ENCODE measurements around the gene CEP95. TPM values are rescaled to one million over a fixed set of nuclear protein-coding genes. Genes with fewer than 3 reads are reported as not detected.

CEP95 gene
- total RNA-seq, 4 donors from 2014 or later = 18.6 to 52.0 (median 33.2) TPM

- H3K27ac ChIP-seq = no peak overlapping the region
- H3K36me3 ChIP-seq = peaks cover 0 to 98% of the 10 kb centered on the region in 2 donors
- no peaks in the 10 kb centered on the region for H3K4me1 ChIP-seq
- no peak for TF ChIP-seq EP300 (IDR thresholded peaks at IDR 0.05)
- no peak for TF ChIP-seq CTCF (IDR thresholded peaks at IDR 0.05)
- TF ChIP-seq POLR2AphosphoS5 (IDR thresholded peaks at IDR 0.05) = no peak
- no peak for TF ChIP-seq POLR2A (IDR thresholded peaks at IDR 0.05)
- H3K9me3 ChIP-seq = no peaks in the 10 kb centered on the region
- no peak for ATAC-seq
- no peak overlapping the region for H3K4me3 ChIP-seq
- no peaks in the 10 kb centered on the region for H3K27me3 ChIP-seq
- 88% methylated on average over 4 to 5 of the region's 5 CpGs for WGBS, 2 donors (ENCODE audit: low coverage in 1 of 2)
Measured at GRCh38 chr17:64540118-64540776, 33.5 kb downstream of the CEP95 start.

- no peak overlapping the region for H3K4me3 ChIP-seq
- WGBS, 2 donors (ENCODE audit: low coverage in 1 of 2) = 83 to 93% methylated on average over 2 of the region's 2 CpGs
- H3K27ac ChIP-seq = no peak overlapping the region
- TF ChIP-seq POLR2A (IDR thresholded peaks at IDR 0.05) (no peak), CTCF (IDR thresholded peaks at IDR 0.05) (no peak), POLR2AphosphoS5 (IDR thresholded peaks at IDR 0.05) (no peak), EP300 (IDR thresholded peaks at IDR 0.05) (no peak)
- ATAC-seq = no peak
- no peaks in the 10 kb centered on the region for H3K4me1 ChIP-seq
- no peaks in the 10 kb centered on the region for H3K27me3 ChIP-seq
- no peaks in the 10 kb centered on the region for H3K9me3 ChIP-seq
- peaks cover 0 to 95% of the 10 kb centered on the region in 2 donors for H3K36me3 ChIP-seq
Measured at GRCh38 chr17:64544742-64545141, 38.0 kb downstream of the CEP95 start.

GRCh38 chr17:64546716-64547115 lies 39.9 kb downstream of the CEP95 start:
- Histone ChIP-seq H3K9me3 (no peaks in the 10 kb centered on the region), H3K4me1 (no peaks in the 10 kb centered on the region), H3K27me3 (no peaks in the 10 kb centered on the region), H3K27ac (no peak overlapping the region), H3K4me3 (no peak overlapping the region), H3K36me3 (peaks cover 0 to 95% of the 10 kb centered on the region in 2 donors)
- 69 to 88% methylated on average over 2 to 7 of the region's 7 CpGs for WGBS, 2 donors (ENCODE audit: low coverage in 1 of 2)
- no peak for ATAC-seq
- no peak for TF ChIP-seq POLR2A (IDR thresholded peaks at IDR 0.05)
- no peak for TF ChIP-seq CTCF (IDR thresholded peaks at IDR 0.05)
- TF ChIP-seq EP300 (IDR thresholded peaks at IDR 0.05) = no peak
- no peak for TF ChIP-seq POLR2AphosphoS5 (IDR thresholded peaks at IDR 0.05)

- Histone ChIP-seq H3K9me3 (no peaks in the 10 kb centered on the region), H3K4me3 (no peak overlapping the region), H3K27ac (no peak overlapping the region), H3K27me3 (no peaks in the 10 kb centered on the region), H3K4me1 (no peaks in the 10 kb centered on the region), H3K36me3 (peaks cover 0 to 93% of the 10 kb centered on the region in 2 donors)
- ATAC-seq = no peak
- 68 to 81% methylated on average over 8 to 10 of the region's 10 CpGs for WGBS, 2 donors (ENCODE audit: low coverage in 1 of 2)
- TF ChIP-seq EP300 (IDR thresholded peaks at IDR 0.05) = no peak
- TF ChIP-seq POLR2A (IDR thresholded peaks at IDR 0.05) = no peak
- TF ChIP-seq CTCF (IDR thresholded peaks at IDR 0.05) = no peak
- TF ChIP-seq POLR2AphosphoS5 (IDR thresholded peaks at IDR 0.05) = no peak
Measured at GRCh38 chr17:64547319-64547718, 40.5 kb downstream of the CEP95 start.

GRCh38 chr17:64551461-64551860 lies 44.7 kb downstream of the CEP95 start:
- no peak for ATAC-seq
- Histone ChIP-seq H3K36me3 (peaks cover 0 to 90% of the 10 kb centered on the region in 2 donors), H3K4me3 (no peak overlapping the region), H3K27me3 (no peaks in the 10 kb centered on the region), H3K9me3 (no peaks in the 10 kb centered on the region), H3K4me1 (peaks cover 0 to 5% (median 4%) of the 10 kb centered on the region in 3 donors), H3K27ac (no peak overlapping the region)
- TF ChIP-seq EP300 (IDR thresholded peaks at IDR 0.05) (no peak), POLR2AphosphoS5 (IDR thresholded peaks at IDR 0.05) (no peak), POLR2A (IDR thresholded peaks at IDR 0.05) (no peak), CTCF (IDR thresholded peaks at IDR 0.05) (no peak)
- 73 to 80% methylated on average over 5 of the region's 5 CpGs for WGBS, 2 donors (ENCODE audit: low coverage in 1 of 2)
